Kidney epithelial cell (primary cell): ENCODE results near the gene FXR1. TPM values are rescaled to one million over a fixed set of nuclear protein-coding genes. Genes with fewer than 3 reads are reported as not detected.

Source experiments
- DNase-seq: peaks from one replicate; pipeline ENCODE4 v3.0.0-alpha.2; 2010; ENCODE audit warnings: low read depth
- H3K27me3 ChIP-seq: 2 replicates; pipeline ENCODE4 v1.6.0; 2011; ENCODE audit warnings: low read length; ENCODE audit not compliant: control insufficient read depth, insufficient read depth
- H3K36me3 ChIP-seq: 2 replicates; pipeline ENCODE4 v1.5.1; 2011; ENCODE audit warnings: low read length; ENCODE audit not compliant: control insufficient read depth, insufficient read depth
- H3K4me3 ChIP-seq: 2 replicates; pipeline ENCODE4 v1.5.1; 2011; ENCODE audit warnings: low read depth, mild to moderate bottlenecking, control low read depth, low read length
- CTCF ChIP-seq: IDR thresholded peaks from 2 replicates; pipeline ENCODE4 v1.5.1; 2011; ENCODE audit warnings: mild to moderate bottlenecking, moderate library complexity, low read length, control low read depth, inconsistent platforms; ENCODE audit not compliant: insufficient read depth, poor library complexity, severe bottlenecking
- total RNA-seq: library from RNA; depleted of rRNA; stranded (reverse); fragments of >200 nt; gene quantifications from 2 replicates; pipeline ENCODE4 v1.2.3, GENCODE V29; 2015

The FXR1 gene
- total RNA-seq, 1 donor from 2014 or later = 123 TPM

GRCh38 chr3:181007262-181007661 is 94.8 kb downstream of the FXR1 start:
- no peak for DNase-seq
- Histone ChIP-seq H3K27me3 (no peaks in the 10 kb centered on the region), H3K4me3 (no peak overlapping the region), H3K36me3 (no peaks in the 10 kb centered on the region)
- TF ChIP-seq CTCF = no peak

GRCh38 chr3:181008796-181009195 is 96.3 kb downstream of the FXR1 start:
- Histone ChIP-seq H3K27me3 (no peaks in the 10 kb centered on the region), H3K4me3 (no peak overlapping the region), H3K36me3 (no peaks in the 10 kb centered on the region)
- no peak for DNase-seq
- TF ChIP-seq CTCF = no peak

GRCh38 chr3:181009225-181009624 is 96.8 kb downstream of the FXR1 start:
- no peaks in the 10 kb centered on the region for H3K36me3 ChIP-seq
- no peak for TF ChIP-seq CTCF

GRCh38 chr3:181017690-181018089 is 105.2 kb downstream of the FXR1 start:
- no peak for TF ChIP-seq CTCF

More at GRCh38 chr3:181009225-181009624, 96.8 kb downstream of the FXR1 start:
- Histone ChIP-seq H3K27me3 (no peaks in the 10 kb centered on the region), H3K4me3 (no peak overlapping the region)
- DNase-seq = no peak

GRCh38 chr3:181025204-181025603 is 112.7 kb downstream of the FXR1 start:
- H3K4me3 ChIP-seq = no peak overlapping the region
- no peak for TF ChIP-seq CTCF
- DNase-seq = no peak
- H3K27me3 ChIP-seq = no peaks in the 10 kb centered on the region
- no peaks in the 10 kb centered on the region for H3K36me3 ChIP-seq

More at GRCh38 chr3:181017690-181018089, 105.2 kb downstream of the FXR1 start:
- no peak for DNase-seq
- Histone ChIP-seq H3K27me3 (no peaks in the 10 kb centered on the region), H3K4me3 (no peak overlapping the region), H3K36me3 (no peaks in the 10 kb centered on the region)

GRCh38 chr3:181030948-181031347 is 118.5 kb downstream of the FXR1 start:
- TF ChIP-seq CTCF = no peak
- no peak for DNase-seq
- no peaks in the 10 kb centered on the region for H3K27me3 ChIP-seq
- no peak overlapping the region for H3K4me3 ChIP-seq
- no peaks in the 10 kb centered on the region for H3K36me3 ChIP-seq

Other genes with a start within 250 kb of the FXR1 start
- 0.07 and 0.13 TPM in 2 replicates for gene CCDC39, start 233.2 kb upstream of the FXR1 start, total RNA-seq
- gene DNAJC19, start 77.1 kb downstream of the FXR1 start, total RNA-seq = 18.3 and 25.4 TPM in 2 replicates